HG03439 (cell line): ENCODE measurements around the gene SYCE1.

ENCODE experiments used
- ATAC-seq: cut with Tn5 transposase; IDR thresholded peaks from one replicate; pipeline ENCODE4 v1.9.1; 2021; ENCODE audit warnings: mild to moderate bottlenecking, moderate library complexity; ENCODE audit not compliant: unreplicated experiment

Gene SYCE1

DNA sequence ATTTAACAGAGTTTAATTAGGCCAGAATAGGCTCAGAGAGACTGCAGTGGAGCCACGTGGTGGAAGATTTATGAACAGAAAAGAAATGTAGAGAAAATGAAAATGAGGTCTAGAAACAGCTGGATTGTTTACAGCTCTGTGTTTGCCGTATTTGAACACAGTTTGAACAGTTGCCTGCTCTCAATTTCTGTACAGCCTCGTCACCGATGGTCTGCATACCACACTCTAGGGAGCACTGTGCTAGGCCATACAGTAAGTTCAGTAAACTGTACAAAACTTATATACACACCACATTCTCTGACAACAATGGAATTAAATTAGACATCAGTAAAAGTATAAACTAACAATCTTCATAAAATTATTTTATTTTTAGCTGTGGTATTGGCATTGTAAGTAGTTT is 49.3 kb downstream of the SYCE1 start:
- no peak for ATAC-seq

DNA sequence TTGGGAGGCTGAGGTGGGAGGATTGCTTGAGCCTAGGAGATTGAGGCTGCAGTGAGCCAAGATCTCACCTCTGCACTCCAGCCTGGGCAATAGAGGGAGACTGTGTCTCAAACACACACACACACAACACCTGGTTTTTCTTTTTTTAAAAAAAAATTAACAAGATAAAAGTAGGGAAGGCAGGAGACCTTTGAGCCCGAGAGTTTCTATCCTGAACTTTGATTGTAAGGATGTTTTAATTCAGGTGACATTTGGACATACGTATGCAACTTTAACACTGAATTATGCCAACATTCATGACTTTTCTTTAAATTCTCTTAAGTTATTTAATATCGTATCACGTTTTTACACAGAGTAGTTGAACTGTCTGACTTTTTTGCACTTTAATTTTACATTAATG is 49.9 kb downstream of the SYCE1 start:
- no peak for ATAC-seq

DNA sequence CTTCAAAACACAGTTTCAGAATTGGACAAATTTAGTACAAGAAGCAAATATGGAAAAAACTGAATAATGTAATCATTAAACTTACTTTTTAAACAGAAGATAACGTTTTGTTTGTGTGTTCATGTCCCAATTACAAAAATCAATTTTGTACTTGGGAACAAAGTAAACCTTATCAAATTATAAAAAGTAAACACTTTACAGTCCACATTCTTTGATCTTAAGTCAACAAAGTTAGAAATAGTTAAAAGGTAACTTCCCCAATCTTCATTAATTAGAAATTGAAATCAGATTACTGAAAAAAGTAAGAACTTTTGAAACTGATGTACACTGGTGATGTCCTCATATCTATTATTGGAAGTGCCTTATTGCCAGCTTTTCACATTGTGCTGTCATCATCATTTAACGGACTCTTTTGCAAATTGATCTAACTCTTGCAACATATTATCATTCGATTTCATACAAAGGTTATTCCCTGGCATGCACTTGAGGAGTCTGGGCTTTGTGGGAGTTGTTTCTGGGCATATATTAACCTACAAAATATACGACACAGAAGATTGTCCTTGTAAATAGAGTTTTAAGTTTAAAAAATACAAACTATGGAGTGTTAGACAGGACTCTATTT is 53.4 kb downstream of the SYCE1 start:
- no peak for ATAC-seq

DNA sequence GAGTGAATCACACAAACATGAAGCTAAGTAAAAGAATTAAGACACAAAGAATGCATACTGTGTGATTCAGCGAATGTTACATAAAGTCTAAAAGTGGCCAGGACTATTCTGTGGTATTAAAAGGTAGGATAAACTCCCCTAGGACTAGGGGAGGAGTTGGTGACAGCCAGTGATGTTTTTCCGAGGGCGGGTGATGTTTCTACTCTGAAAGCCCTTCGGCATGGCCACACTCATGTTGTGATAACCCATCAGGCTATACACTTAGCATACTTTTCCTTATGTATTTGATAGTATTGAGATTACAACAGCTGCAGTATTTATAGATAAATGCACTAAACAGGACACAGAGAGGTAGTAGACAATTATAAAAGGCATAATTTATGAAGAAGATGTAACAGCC is 54.0 kb downstream of the SYCE1 start:
- no peak for ATAC-seq

DNA sequence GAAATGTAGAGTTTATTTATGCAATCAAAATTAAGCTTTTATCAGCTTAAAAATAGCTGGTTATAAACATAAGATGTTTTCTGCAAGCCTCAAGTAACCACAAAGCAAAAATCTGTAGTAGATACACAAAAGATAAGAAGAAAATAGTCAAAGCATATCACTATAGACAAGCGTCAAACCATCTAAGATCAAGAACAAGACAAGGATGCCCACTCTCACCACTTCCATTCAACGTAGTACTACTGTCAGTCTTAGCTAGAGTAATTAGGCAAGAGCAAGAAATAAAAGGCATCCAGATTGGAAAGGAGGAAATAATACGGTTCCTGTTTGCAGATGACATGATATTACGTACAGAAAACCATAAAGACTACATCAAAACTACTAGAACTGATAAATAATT is 55.7 kb downstream of the SYCE1 start:
- no peak for ATAC-seq
